H1 (cell line): Measurements from ENCODE around the gene SYT2. TPM values are rescaled to one million over a fixed set of nuclear protein-coding genes. Genes with fewer than 3 reads are reported as not detected.

Source experiments
- CTCF ChIA-PET: fragments of 300-600 bp; sonication (Branson Sonifier 250); formaldehyde crosslinking; loops from one replicate; lab custom pipeline; 2021; ENCODE audit not compliant: partially characterized antibody; lab: Charles Lee
- POLR2A ChIA-PET: fragments of 300-600 bp; sonication (Branson Sonifier 250); formaldehyde crosslinking; loops from one replicate; lab custom pipeline; 2021; ENCODE audit warnings: inconsistent platforms; ENCODE audit not compliant: partially characterized antibody; lab: Charles Lee
- DNase-seq, 2 experiments: peaks; one replicate each; pipeline versions ENCODE4 v3.0.0 to v3.0.0-alpha.2; 2010 to 2022; ENCODE audit warnings: low spot score in 2 of 2, low read depth in 1 of 2, mixed read lengths in 1 of 2
- FAIRE-seq: peaks from 2 replicates; lab custom pipeline; 2011; peaks lifted over from hg19 to GRCh38; lab: Jason Lieb, UNC
- H2AFZ ChIP-seq: 2 replicates; pipeline ENCODE4 v1.8.1; 2012; ENCODE audit warnings: low read length, inconsistent platforms
- H2AK5ac ChIP-seq: 2 replicates; pipeline ENCODE4 v1.6.1; 2013; ENCODE audit warnings: low read depth, low read length
- H2BK120ac ChIP-seq: replicated peaks from 2 replicates; pipeline ENCODE3; 2013; ENCODE audit warnings: low read depth, low read length, inconsistent platforms
- H2BK12ac ChIP-seq: 2 replicates; pipeline ENCODE4 v1.6.1; 2013; ENCODE audit warnings: low read depth, low read length
- H2BK15ac ChIP-seq: 2 replicates; pipeline ENCODE4 v1.6.1; 2013; ENCODE audit warnings: low read length
- H2BK20ac ChIP-seq: 2 replicates; pipeline ENCODE4 v1.6.1; 2013; ENCODE audit warnings: low read length
- H2BK5ac ChIP-seq: 2 replicates; pipeline ENCODE4 v1.6.1; 2013; ENCODE audit warnings: low read depth, low read length
- H3K14ac ChIP-seq: 2 replicates; pipeline ENCODE4 v1.6.1; 2013; ENCODE audit warnings: inconsistent platforms; ENCODE audit not compliant: insufficient read length
- H3K18ac ChIP-seq: 2 replicates; pipeline ENCODE4 v1.6.1; 2013; ENCODE audit warnings: low read length; ENCODE audit errors: extremely low read depth
- H3K23ac ChIP-seq: 2 replicates; pipeline ENCODE4 v1.6.1; 2013; ENCODE audit warnings: inconsistent platforms; ENCODE audit not compliant: insufficient read length
- H3K23me2 ChIP-seq: 2 replicates; pipeline ENCODE4 v1.6.1; 2013; ENCODE audit warnings: low read depth, low read length
- H3K27ac ChIP-seq: 2 replicates; pipeline ENCODE4 v1.6.1; 2011; ENCODE audit warnings: low read depth, low read length, inconsistent platforms
- H3K27me3 ChIP-seq, 4 experiments: replicated peaks in 1 of 4; 1 replicate in 1 of 4; 2 replicates in 3 of 4; pipeline versions ENCODE4 v1.6.1 to v1.8.1; 2011 to 2013; ENCODE audit warnings: low read length in 3 of 4, mild to moderate bottlenecking in 3 of 4, inconsistent platforms in 2 of 4, mixed read lengths in 2 of 4, moderate library complexity in 1 of 4; ENCODE audit not compliant: control insufficient read depth in 3 of 4, insufficient read depth in 3 of 4; ENCODE audit errors: extremely low read depth in 1 of 4
- H3K36me3 ChIP-seq, 4 experiments: 2 replicates each; pipeline versions ENCODE4 v1.6.1 to v1.8.1; 2011 to 2013; ENCODE audit warnings: mild to moderate bottlenecking in 4 of 4, low read length in 3 of 4, moderate library complexity in 2 of 4, control low read depth in 1 of 4, inconsistent platforms in 1 of 4; ENCODE audit not compliant: insufficient read depth in 4 of 4, control insufficient read depth in 2 of 4
- H3K4ac ChIP-seq: replicated peaks from 2 replicates; pipeline ENCODE3; 2013; ENCODE audit warnings: low read length, low read depth, mixed read lengths, inconsistent platforms; ENCODE audit not compliant: insufficient read length
- H3K4me1 ChIP-seq, 4 experiments: replicated peaks in 1 of 4; 1 replicate in 1 of 4; 2 replicates in 3 of 4; pipeline versions ENCODE4 v1.6.1 to v1.8.1; 2011 to 2013; ENCODE audit warnings: low read length in 3 of 4, inconsistent platforms in 2 of 4, mixed read lengths in 1 of 4; ENCODE audit not compliant: insufficient read depth in 4 of 4, control insufficient read depth in 3 of 4
- H3K4me2 ChIP-seq, 2 experiments: 2 replicates each; pipeline versions ENCODE4 v1.6.1 to v1.8.1; 2011 to 2013; ENCODE audit warnings: low read depth in 2 of 2, low read length in 2 of 2, control low read depth in 1 of 2, inconsistent platforms in 1 of 2, mild to moderate bottlenecking in 1 of 2; ENCODE audit not compliant: insufficient read depth in 1 of 2
- H3K4me3 ChIP-seq, 4 experiments: fragments of 200-600, 300-600 bp in 1 of 4; sonication (generic), shearing (Covaris generic), sonication (Bioruptor Twin) in 1 of 4; 2 replicates each; pipeline versions ENCODE4 v1.5.1 to v1.8.1; 2011 to 2016; ENCODE audit warnings: low read length in 4 of 4, low read depth in 3 of 4, control low read depth in 2 of 4, inconsistent platforms in 2 of 4, mild to moderate bottlenecking in 2 of 4, mixed read lengths in 1 of 4, moderate library complexity in 1 of 4; ENCODE audit not compliant: insufficient read depth in 2 of 4; ENCODE audit errors: extremely low read depth in 1 of 4
- H3K56ac ChIP-seq: replicated peaks from 2 replicates; pipeline ENCODE3; 2013; ENCODE audit warnings: low read depth, mild to moderate bottlenecking, mixed read lengths, low read length, inconsistent platforms; ENCODE audit not compliant: insufficient read length
- H3K79me1 ChIP-seq: 2 replicates; pipeline ENCODE4 v1.6.1; 2013; ENCODE audit warnings: low read depth, low read length, control low read depth
- H3K79me2 ChIP-seq, 2 experiments: 2 replicates each; pipeline versions ENCODE4 v1.6.1 to v1.8.1; 2012 to 2013; ENCODE audit warnings: low read length in 2 of 2, mild to moderate bottlenecking in 2 of 2, inconsistent platforms in 1 of 2; ENCODE audit not compliant: insufficient read depth in 2 of 2, control insufficient read depth in 1 of 2
- H3K9ac ChIP-seq, 4 experiments: replicated peaks in 1 of 4; 1 replicate in 1 of 4; 2 replicates in 3 of 4; pipeline versions ENCODE4 v1.6.1 to v1.8.1; 2011 to 2013; ENCODE audit warnings: low read depth in 3 of 4, low read length in 3 of 4, control low read depth in 2 of 4, mild to moderate bottlenecking in 2 of 4, moderate library complexity in 2 of 4, inconsistent platforms in 1 of 4; ENCODE audit errors: extremely low read depth in 1 of 4
- H3K9me3 ChIP-seq, 2 experiments: 2 replicates each; pipeline versions ENCODE4 v1.6.1 to v1.8.1; 2012 to 2013; ENCODE audit warnings: mild to moderate bottlenecking in 2 of 2, moderate library complexity in 2 of 2, control low read depth in 1 of 2, inconsistent platforms in 1 of 2, low read depth in 1 of 2, low read length in 1 of 2, mixed read lengths in 1 of 2; ENCODE audit not compliant: insufficient read depth in 2 of 2
- H4K20me1 ChIP-seq, 2 experiments: replicated peaks in 1 of 2; 2 replicates each; pipeline versions ENCODE3 to v1.8.1; 2011 to 2013; ENCODE audit warnings: inconsistent platforms in 2 of 2, low read length in 2 of 2, mild to moderate bottlenecking in 1 of 2; ENCODE audit not compliant: insufficient read depth in 2 of 2, control insufficient read depth in 1 of 2
- H4K5ac ChIP-seq: 2 replicates; pipeline ENCODE4 v1.6.1; 2013; ENCODE audit warnings: low read length, low read depth, mixed read lengths, inconsistent platforms; ENCODE audit not compliant: insufficient read length
- H4K8ac ChIP-seq: 2 replicates; pipeline ENCODE4 v1.8.0; 2013; ENCODE audit warnings: mild to moderate bottlenecking, moderate library complexity, low read length, inconsistent platforms; ENCODE audit not compliant: insufficient read depth; ENCODE audit errors: extremely low read depth
- H4K91ac ChIP-seq: replicated peaks from 2 replicates; pipeline ENCODE3; 2013; ENCODE audit warnings: low read length, mixed read lengths, inconsistent platforms; ENCODE audit not compliant: insufficient read length
- ASH2L ChIP-seq: fragments of 200-600, 300-600 bp; sonication (generic); IDR thresholded peaks from one replicate; pipeline ENCODE4 v1.7.1; 2017; ENCODE audit warnings: low read length
- EZH2 ChIP-seq: fragments of 200-600 bp; sonication (generic); IDR thresholded peaks from 2 replicates; pipeline ENCODE4 v1.7.1; 2012; ENCODE audit warnings: low read depth, mild to moderate bottlenecking, moderate library complexity, low read length, inconsistent platforms; ENCODE audit not compliant: severe bottlenecking
- MAX ChIP-seq: IDR thresholded peaks from 2 replicates; pipeline ENCODE4 v1.6.1; 2012; ENCODE audit warnings: inconsistent platforms
- WGBS, 2 experiments: shearing (Covaris generic) in 1 of 2; methylation state at CpG; one replicate each; pipeline versions ENCODE4 v1.1.6 to v1.1.7; 2013 to 2015; ENCODE audit warnings: low lambda C conversion rate in 2 of 2, mixed read lengths in 2 of 2, inconsistent platforms in 1 of 2, low coverage in 1 of 2, missing lambda C conversion rate in 1 of 2; ENCODE audit not compliant: insufficient replicate concordance in 2 of 2, insufficient coverage in 1 of 2, insufficient read length in 1 of 2; ENCODE audit errors: extremely low coverage in 1 of 2, missing lambda C conversion rate in 1 of 2; 5-methylcytosine and 5-hydroxymethylcytosine counted together
- polyA plus RNA-seq, 7 experiments: library from polyadenylated mRNA; depleted of rRNA in 3 of 7; stranded (reverse) in 5 of 7; unstranded in 2 of 7; fragments of >200 nt in 5 of 7; fragments of 200-250 nt in 2 of 7; gene quantifications; 1 replicate in 5 of 7; 2 replicates in 1 of 7; 4 replicates in 1 of 7; pipeline versions ENCODE4 v1.2.1 to v1.2.3, GENCODE V29; 2011 to 2013; ENCODE audit warnings: missing spikeins in 2 of 7, mixed read lengths in 2 of 7
- total RNA-seq: library from RNA; stranded (reverse); fragmentation: NEBNext Ultra II Directional; extraction: Animal tissue kit (Norgen Biotek cat#: 25700); gene quantifications from 2 replicates; pipeline ENCODE4 v1.2.1, GENCODE V29; 2021

SYT2 gene
- total and polyA plus RNA-seq, 2 of the 8 experiments (the other 6 are each of a cell fraction or from before 2014, with no cell fraction given) = 2.8 to 11.0 TPM

DNA sequence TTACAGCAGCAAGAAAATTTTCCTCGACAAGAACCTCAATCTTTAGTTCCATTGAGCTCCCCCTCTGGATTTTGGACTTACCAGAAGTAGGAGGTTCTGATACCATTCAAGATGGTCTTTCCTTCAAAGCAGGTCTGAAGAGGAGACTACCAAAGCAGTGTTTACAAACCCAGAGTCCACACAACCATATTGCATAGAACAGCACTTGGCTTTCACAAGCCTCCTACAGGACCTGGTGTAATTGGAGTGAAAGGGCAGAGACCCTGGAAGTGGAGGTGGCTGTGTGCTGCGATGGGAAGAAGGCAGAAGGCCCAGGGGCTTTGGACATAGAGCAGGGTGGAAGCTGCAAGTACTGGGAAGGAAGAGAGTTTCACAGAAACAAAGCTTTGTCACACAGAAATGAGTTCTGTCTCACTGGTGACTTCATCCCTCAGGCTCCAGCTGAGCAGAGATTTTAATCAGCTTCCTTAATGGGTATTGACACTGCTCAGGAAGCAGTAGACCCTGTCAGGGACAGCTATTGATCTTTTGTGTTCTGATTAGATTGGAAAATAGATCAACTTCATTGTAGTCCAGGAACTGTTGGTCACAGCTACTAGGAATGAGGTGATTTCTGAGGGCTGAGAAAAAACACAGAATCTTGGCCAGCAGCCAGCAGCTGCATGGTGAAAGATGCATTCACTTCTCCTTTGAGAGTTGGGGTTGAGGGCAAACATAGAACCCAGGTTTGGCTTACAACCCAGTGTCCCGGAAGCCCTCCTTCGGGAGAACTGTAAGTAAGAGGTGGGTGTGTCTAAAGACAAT lies 124.0 kb downstream of the SYT2 start:
- no peaks in the 10 kb centered on the region; a peak in 1 of 8 replicates for H3K36me3 ChIP-seq
- no peaks in the 10 kb centered on the region for H3K79me2 ChIP-seq
- H2BK12ac ChIP-seq = no peak overlapping the region
- H2BK20ac ChIP-seq = no peak overlapping the region
- DNase-seq = no peak
- no peak for FAIRE-seq
- no peak overlapping the region for H2BK15ac ChIP-seq
- no peak overlapping the region for H3K9ac ChIP-seq
- no peak overlapping the region for H3K56ac ChIP-seq
- ChIA-PET POLR2A (interaction anchor here (0.6 kb wide), 1 partner anchor 422 kb away, joined by 3 read pairs; no protein-coding TSS in a partner anchor), CTCF (interaction anchor here (0.5 to 4.7 kb wide), 12 partner anchors 9 to 420 kb away, joined by 3 to 27 read pairs (median 4); no protein-coding TSS in a partner anchor)
- H3K4me3 ChIP-seq = no peak overlapping the region
- no peaks in the 10 kb centered on the region for H3K23me2 ChIP-seq
- H2BK120ac ChIP-seq = no peak overlapping the region
- no peak overlapping the region for H4K91ac ChIP-seq
- H4K5ac ChIP-seq = no peak overlapping the region
- H3K27me3 ChIP-seq = no peaks in the 10 kb centered on the region; a peak in 1 of 7 replicates
- H2AK5ac ChIP-seq = no peak overlapping the region
- H3K4ac ChIP-seq = no peak overlapping the region
- H4K8ac ChIP-seq = no peak overlapping the region
- H3K14ac ChIP-seq = no peak overlapping the region
- no peak overlapping the region for H2AFZ ChIP-seq
- H3K23ac ChIP-seq = no peak overlapping the region
- H3K79me1 ChIP-seq = no peaks in the 10 kb centered on the region
- 86% methylated on average over 4 of the region's 4 CpGs; no CpG with 5 or more reads in 1 of the 2 experiments for WGBS, 2 experiments
- no peaks in the 10 kb centered on the region for H3K4me1 ChIP-seq
- no peaks in the 10 kb centered on the region for H4K20me1 ChIP-seq
- H3K9me3 ChIP-seq = no peaks in the 10 kb centered on the region
- H3K4me2 ChIP-seq = no peak overlapping the region
- TF ChIP-seq EZH2 = no peak
- no peak for TF ChIP-seq ASH2L
- no peak for TF ChIP-seq MAX
- no peak overlapping the region for H3K27ac ChIP-seq
- no peak overlapping the region for H2BK5ac ChIP-seq
- no peak overlapping the region for H3K18ac ChIP-seq
